GM23338 (cell line): Measurements from ENCODE around the gene SLC36A3. TPM values are rescaled to one million over a fixed set of nuclear protein-coding genes. Genes with fewer than 3 reads are reported as not detected.

Experiments
- ATAC-seq: fragments of 200-7000 bp; cut with Tn5 transposase; 3 replicates; pipeline ENCODE4 v1.9.1; 2020
- DNase-seq: peaks from one replicate; pipeline ENCODE4 v3.0.0-alpha.2; 2015; ENCODE audit warnings: low spot score
- H2AFZ ChIP-seq: fragments of 200-600 bp; sonication (generic); 2 replicates; pipeline ENCODE4 v1.8.0; 2016; ENCODE audit warnings: antibody characterized with exemption, mild to moderate bottlenecking, moderate library complexity
- H3F3A ChIP-seq: fragments of 200-600 bp; sonication (generic); replicated peaks from 2 replicates; pipeline ENCODE4 v1.8.0; 2017; ENCODE audit warnings: antibody characterized with exemption, mixed run types, low read depth
- H3K27ac ChIP-seq: fragments of 200-600 bp; sonication (generic); 2 replicates; pipeline ENCODE4 v1.6.1; 2016; ENCODE audit warnings: low read depth
- H3K27me3 ChIP-seq: fragments of 200-600 bp; sonication (generic); 2 replicates; pipeline ENCODE4 v1.8.0; 2016; ENCODE audit warnings: mild to moderate bottlenecking, mixed run types, moderate library complexity; ENCODE audit not compliant: insufficient read depth
- H3K36me3 ChIP-seq: fragments of 200-600 bp; sonication (generic); 2 replicates; pipeline ENCODE4 v1.8.0; 2016; ENCODE audit warnings: mild to moderate bottlenecking; ENCODE audit not compliant: insufficient read depth
- H3K4me1 ChIP-seq: fragments of 200-600 bp; sonication (generic); 2 replicates; pipeline ENCODE4 v1.8.0; 2016; ENCODE audit warnings: mild to moderate bottlenecking, moderate library complexity; ENCODE audit not compliant: insufficient read depth
- H3K4me2 ChIP-seq: fragments of 200-600 bp; sonication (generic); 2 replicates; pipeline ENCODE4 v1.7.1; 2017; ENCODE audit warnings: mixed run types
- H3K4me3 ChIP-seq: fragments of 200-600 bp; sonication (generic); 2 replicates; pipeline ENCODE4 v1.6.1; 2016; ENCODE audit warnings: mixed run types
- H3K79me2 ChIP-seq: fragments of 200-600 bp; sonication (generic); replicated peaks from 2 replicates; pipeline ENCODE4 v1.8.0; 2017; ENCODE audit warnings: mild to moderate bottlenecking; ENCODE audit not compliant: insufficient read depth
- H3K9me2 ChIP-seq: fragments of 200-600 bp; sonication (generic); 2 replicates; pipeline ENCODE4 v1.8.0; 2017; ENCODE audit not compliant: insufficient read depth
- H4K20me1 ChIP-seq: fragments of 200-600 bp; sonication (generic); replicated peaks from 2 replicates; pipeline ENCODE4 v1.8.0; 2017; ENCODE audit warnings: mild to moderate bottlenecking; ENCODE audit not compliant: insufficient read depth
- H3K27ac Mint-ChIP-seq: 2 replicates; pipeline ENCODE4 v1.8.0; 2020; ENCODE audit warnings: inconsistent platforms, mild to moderate bottlenecking, moderate library complexity, mixed read lengths
- H3K27me3 Mint-ChIP-seq: 3 replicates; pipeline ENCODE4 v1.8.0; 2022; ENCODE audit warnings: low read depth, mild to moderate bottlenecking, moderate library complexity, mixed read lengths, inconsistent platforms; ENCODE audit not compliant: insufficient read depth, poor library complexity
- H3K36me3 Mint-ChIP-seq: 3 replicates; pipeline ENCODE4 v1.8.0; 2021; ENCODE audit warnings: low read depth, mild to moderate bottlenecking, inconsistent platforms, moderate library complexity, mixed read lengths
- H3K4me1 Mint-ChIP-seq: 3 replicates; pipeline ENCODE4 v1.8.0; 2020; ENCODE audit warnings: mild to moderate bottlenecking, inconsistent platforms, mixed read lengths
- H3K4me3 Mint-ChIP-seq: 3 replicates; pipeline ENCODE4 v1.8.0; 2021; ENCODE audit warnings: moderate library complexity, mild to moderate bottlenecking, inconsistent platforms, mixed read lengths
- H3K9me3 Mint-ChIP-seq: 3 replicates; pipeline ENCODE4 v1.8.0; 2020; ENCODE audit warnings: moderate library complexity, mild to moderate bottlenecking, inconsistent platforms, mixed read lengths
- CREB1 ChIP-seq: fragments of 250-450 bp; sonication (Bioruptor Pico); IDR thresholded peaks from 2 replicates; pipeline ENCODE4 v1.5.0; 2020; ENCODE audit warnings: low read depth, mild to moderate bottlenecking, moderate library complexity
- CTCF ChIP-seq, 2 experiments: fragments of 200-600 bp in 1 of 2; sonication (generic) in 1 of 2; conservative IDR thresholded peaks; 2 replicates each; pipeline versions ENCODE4 v1.5.1 to v1.6.1; 2016 to 2017; ENCODE audit warnings: antibody characterized with exemption in 2 of 2, low read depth in 2 of 2, mild to moderate bottlenecking in 2 of 2, moderate library complexity in 1 of 2
- EZH2 ChIP-seq: fragments of 200-600 bp; sonication (generic); IDR thresholded peaks from one replicate; pipeline ENCODE4 v1.8.0; 2017; ENCODE audit warnings: antibody characterized with exemption, mild to moderate bottlenecking, low read depth; ENCODE audit not compliant: unreplicated experiment
- EZH2phosphoT487 ChIP-seq: fragments of 200-600 bp; sonication (generic); IDR thresholded peaks from one replicate; pipeline ENCODE4 v1.8.1; 2018; ENCODE audit warnings: antibody characterized with exemption; ENCODE audit not compliant: unreplicated experiment
- JUNB ChIP-seq: IDR thresholded peaks from one replicate; pipeline ENCODE4 v1.6.1; 2016; ENCODE audit warnings: antibody characterized with exemption; ENCODE audit not compliant: unreplicated experiment
- NANOG ChIP-seq: IDR thresholded peaks from 2 replicates; pipeline ENCODE4 v1.6.1; 2016; ENCODE audit warnings: antibody characterized with exemption, borderline replicate concordance
- POLR2AphosphoS5 ChIP-seq: IDR thresholded peaks from 2 replicates; pipeline ENCODE4 v1.6.1; 2016; ENCODE audit warnings: antibody characterized with exemption, low read depth
- STAT1 ChIP-seq: IDR thresholded peaks from one replicate; pipeline ENCODE4 v1.6.1; 2016; ENCODE audit warnings: antibody characterized with exemption; ENCODE audit not compliant: unreplicated experiment
- ZNF114 ChIP-seq: fragments of 250-450 bp; sonication (Bioruptor Pico); IDR thresholded peaks from 2 replicates; pipeline ENCODE4 v1.5.0; 2020; ENCODE audit warnings: mild to moderate bottlenecking, moderate library complexity
- ZNF331 ChIP-seq: fragments of 250-450 bp; sonication (Bioruptor Pico); IDR thresholded peaks from 2 replicates; pipeline ENCODE4 v1.5.0; 2020; ENCODE audit warnings: low read depth, mild to moderate bottlenecking, moderate library complexity
- ZNF462 ChIP-seq: fragments of 250-450 bp; sonication (Bioruptor Pico); IDR thresholded peaks from 2 replicates; pipeline ENCODE4 v1.5.0; 2020; ENCODE audit warnings: mild to moderate bottlenecking, moderate library complexity
- long read RNA-seq: library from polyadenylated mRNA; unstranded; transcript quantifications from one replicate; pipeline ENCODE4 v2.0.0, GENCODE V29; 2020; ENCODE audit not compliant: unreplicated experiment
- polyA plus RNA-seq: library from polyadenylated mRNA; unstranded; fragments of >200 nt; fragmentation: Nextera tagmentation; extraction: Ambion mirVana; gene quantifications from 2 replicates; pipeline ENCODE4 v1.2.1, GENCODE V29; 2016
- total RNA-seq: library from RNA; depleted of rRNA; stranded (reverse); fragments of >200 nt; shearing (Covaris generic); gene quantifications from 2 replicates; pipeline ENCODE4 v1.2.3, GENCODE V29; 2014; rRNA removed
- TF ChIP-seq, protein P1 (sequence below): IDR thresholded peaks from 2 replicates; pipeline ENCODE4 v1.6.1; 2016; ENCODE audit warnings: antibody characterized with exemption
- TF ChIP-seq, protein P2 (sequence below): IDR thresholded peaks from one replicate; pipeline ENCODE4 v1.6.1; 2018; ENCODE audit warnings: antibody characterized with exemption; ENCODE audit not compliant: unreplicated experiment

The SLC36A3 gene
- not detected in 2 replicates for total RNA-seq
- polyA plus RNA-seq = not detected in 2 replicates
- long read RNA-seq = 0 reads

DNA sequence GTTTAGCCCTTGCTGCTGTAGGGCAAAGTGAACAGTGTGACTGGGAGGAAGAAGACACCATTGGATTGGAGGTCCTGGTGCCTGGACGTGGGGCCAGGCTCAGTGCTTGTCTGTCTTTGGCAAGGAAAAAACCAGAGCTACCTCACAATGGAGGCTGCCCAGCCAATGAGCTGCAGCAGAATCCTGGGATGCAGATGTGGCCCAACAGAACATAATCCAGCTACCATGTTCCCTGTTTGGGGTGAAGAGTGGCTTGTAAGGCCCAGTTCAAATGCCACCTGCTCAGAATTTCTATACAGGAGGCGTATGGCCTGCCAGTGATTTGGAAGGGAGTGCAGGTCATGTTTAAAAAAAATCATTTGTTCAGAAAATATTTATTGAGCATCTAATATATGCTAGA lies at the start of gene SLC36A3:
SLC36A3 (minus strand) TSS at position 101 of the 400 bp plus-strand sequence. CDS start 412 bp downstream, outside the sequence.
- Histone ChIP-seq H4K20me1 (no peaks in the 10 kb centered on the region), H3K4me1 (no peaks in the 10 kb centered on the region), H3K36me3 (no peaks in the 10 kb centered on the region), H3K79me2 (no peaks in the 10 kb centered on the region), H3F3A (no peaks in the 10 kb centered on the region), H2AFZ (no peak within 1 kb of the TSS), H3K9me2 (no peaks in the 10 kb centered on the region), H3K27ac (no peak within 1 kb of the TSS), H3K4me2 (no peak within 1 kb of the TSS), H3K4me3 (no peak within 1 kb of the TSS), H3K27me3 (no peaks in the 10 kb centered on the region)
- peaks cover 2% of the 10 kb centered on the region for H3K27me3 Mint-ChIP-seq
- H3K36me3 Mint-ChIP-seq = no peaks in the 10 kb centered on the region
- TF ChIP-seq JUNB (no peak), STAT1 (no peak), ZNF114 (CRISPR knock-in tag) (no peak), EZH2 (no peak), ZNF331 (CRISPR knock-in tag) (no peak), ZNF462 (CRISPR knock-in tag) (no peak), EZH2phosphoT487 (no peak), CTCF (conservative IDR thresholded peaks at IDR 0.05; ENCODE audit: low read depth in 2 of 2) (no peak), CREB1 (CRISPR knock-in tag) (no peak), NANOG (no peak), POLR2AphosphoS5 (no peak)
- TF ChIP-seq, protein P1, sequence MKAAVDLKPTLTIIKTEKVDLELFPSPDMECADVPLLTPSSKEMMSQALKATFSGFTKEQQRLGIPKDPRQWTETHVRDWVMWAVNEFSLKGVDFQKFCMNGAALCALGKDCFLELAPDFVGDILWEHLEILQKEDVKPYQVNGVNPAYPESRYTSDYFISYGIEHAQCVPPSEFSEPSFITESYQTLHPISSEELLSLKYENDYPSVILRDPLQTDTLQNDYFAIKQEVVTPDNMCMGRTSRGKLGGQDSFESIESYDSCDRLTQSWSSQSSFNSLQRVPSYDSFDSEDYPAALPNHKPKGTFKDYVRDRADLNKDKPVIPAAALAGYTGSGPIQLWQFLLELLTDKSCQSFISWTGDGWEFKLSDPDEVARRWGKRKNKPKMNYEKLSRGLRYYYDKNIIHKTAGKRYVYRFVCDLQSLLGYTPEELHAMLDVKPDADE = no peak
- TF ChIP-seq, protein P2, sequence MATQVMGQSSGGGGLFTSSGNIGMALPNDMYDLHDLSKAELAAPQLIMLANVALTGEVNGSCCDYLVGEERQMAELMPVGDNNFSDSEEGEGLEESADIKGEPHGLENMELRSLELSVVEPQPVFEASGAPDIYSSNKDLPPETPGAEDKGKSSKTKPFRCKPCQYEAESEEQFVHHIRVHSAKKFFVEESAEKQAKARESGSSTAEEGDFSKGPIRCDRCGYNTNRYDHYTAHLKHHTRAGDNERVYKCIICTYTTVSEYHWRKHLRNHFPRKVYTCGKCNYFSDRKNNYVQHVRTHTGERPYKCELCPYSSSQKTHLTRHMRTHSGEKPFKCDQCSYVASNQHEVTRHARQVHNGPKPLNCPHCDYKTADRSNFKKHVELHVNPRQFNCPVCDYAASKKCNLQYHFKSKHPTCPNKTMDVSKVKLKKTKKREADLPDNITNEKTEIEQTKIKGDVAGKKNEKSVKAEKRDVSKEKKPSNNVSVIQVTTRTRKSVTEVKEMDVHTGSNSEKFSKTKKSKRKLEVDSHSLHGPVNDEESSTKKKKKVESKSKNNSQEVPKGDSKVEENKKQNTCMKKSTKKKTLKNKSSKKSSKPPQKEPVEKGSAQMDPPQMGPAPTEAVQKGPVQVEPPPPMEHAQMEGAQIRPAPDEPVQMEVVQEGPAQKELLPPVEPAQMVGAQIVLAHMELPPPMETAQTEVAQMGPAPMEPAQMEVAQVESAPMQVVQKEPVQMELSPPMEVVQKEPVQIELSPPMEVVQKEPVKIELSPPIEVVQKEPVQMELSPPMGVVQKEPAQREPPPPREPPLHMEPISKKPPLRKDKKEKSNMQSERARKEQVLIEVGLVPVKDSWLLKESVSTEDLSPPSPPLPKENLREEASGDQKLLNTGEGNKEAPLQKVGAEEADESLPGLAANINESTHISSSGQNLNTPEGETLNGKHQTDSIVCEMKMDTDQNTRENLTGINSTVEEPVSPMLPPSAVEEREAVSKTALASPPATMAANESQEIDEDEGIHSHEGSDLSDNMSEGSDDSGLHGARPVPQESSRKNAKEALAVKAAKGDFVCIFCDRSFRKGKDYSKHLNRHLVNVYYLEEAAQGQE = no peak
- no peaks in the 10 kb centered on the region for H3K9me3 Mint-ChIP-seq
- no peaks in the 10 kb centered on the region; the same call in 2 of the 3 replicates for H3K4me1 Mint-ChIP-seq
- DNase-seq (no peak), ATAC-seq (no peak)
- H3K4me3 Mint-ChIP-seq = no peak within 1 kb of the TSS
- no peak within 1 kb of the TSS for H3K27ac Mint-ChIP-seq
